Kidney epithelial cell (primary cell): ENCODE results near the gene CHPT1. TPM values are rescaled to one million over a fixed set of nuclear protein-coding genes. Genes with fewer than 3 reads are reported as not detected.
A peak's percentile ranks its signal among the peaks of the same experiment; 100 is the strongest.

Experiments used
- DNase-seq: peaks from one replicate; pipeline ENCODE4 v3.0.0-alpha.2; 2010; ENCODE audit warnings: low read depth
- H3K27me3 ChIP-seq: 2 replicates; pipeline ENCODE4 v1.6.0; 2011; ENCODE audit warnings: low read length; ENCODE audit not compliant: control insufficient read depth, insufficient read depth
- H3K36me3 ChIP-seq: 2 replicates; pipeline ENCODE4 v1.5.1; 2011; ENCODE audit warnings: low read length; ENCODE audit not compliant: control insufficient read depth, insufficient read depth
- H3K4me3 ChIP-seq: 2 replicates; pipeline ENCODE4 v1.5.1; 2011; ENCODE audit warnings: low read depth, mild to moderate bottlenecking, control low read depth, low read length
- total RNA-seq: library from RNA; depleted of rRNA; stranded (reverse); fragments of >200 nt; gene quantifications from 2 replicates; pipeline ENCODE4 v1.2.3, GENCODE V29; 2015
- TF ChIP-seq, protein P1 (sequence below): IDR thresholded peaks from 2 replicates; pipeline ENCODE4 v1.5.1; 2011; ENCODE audit warnings: mild to moderate bottlenecking, moderate library complexity, low read length, control low read depth, inconsistent platforms; ENCODE audit not compliant: insufficient read depth, poor library complexity, severe bottlenecking

CHPT1 gene
- total RNA-seq, 1 donor from 2014 or later = 16.1 TPM

DNA sequence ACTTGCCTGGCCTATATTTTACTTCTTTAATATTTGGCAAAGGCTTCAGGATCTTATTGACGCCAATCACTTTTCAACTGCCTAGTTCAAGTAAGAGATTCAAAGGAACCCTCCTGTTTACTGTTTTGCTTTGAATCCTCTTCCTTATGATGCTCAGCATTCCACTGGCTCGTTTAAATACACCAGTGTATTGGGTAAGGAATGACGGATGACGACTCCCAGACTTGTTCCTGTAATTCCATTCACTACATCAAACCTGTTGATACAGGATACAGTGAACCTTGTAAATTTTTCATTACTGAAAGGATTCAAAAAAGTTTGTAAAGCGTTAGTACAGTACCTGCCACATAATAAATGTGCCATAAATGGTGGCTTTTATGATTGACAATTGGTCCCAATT lies 43.5 kb downstream of the CHPT1 start:
- no peaks in the 10 kb centered on the region for H3K27me3 ChIP-seq
- peaks cover 1% of the 10 kb centered on the region for H3K36me3 ChIP-seq
- H3K4me3 ChIP-seq = no peak overlapping the region
- no peak for DNase-seq
- TF ChIP-seq, protein P1, sequence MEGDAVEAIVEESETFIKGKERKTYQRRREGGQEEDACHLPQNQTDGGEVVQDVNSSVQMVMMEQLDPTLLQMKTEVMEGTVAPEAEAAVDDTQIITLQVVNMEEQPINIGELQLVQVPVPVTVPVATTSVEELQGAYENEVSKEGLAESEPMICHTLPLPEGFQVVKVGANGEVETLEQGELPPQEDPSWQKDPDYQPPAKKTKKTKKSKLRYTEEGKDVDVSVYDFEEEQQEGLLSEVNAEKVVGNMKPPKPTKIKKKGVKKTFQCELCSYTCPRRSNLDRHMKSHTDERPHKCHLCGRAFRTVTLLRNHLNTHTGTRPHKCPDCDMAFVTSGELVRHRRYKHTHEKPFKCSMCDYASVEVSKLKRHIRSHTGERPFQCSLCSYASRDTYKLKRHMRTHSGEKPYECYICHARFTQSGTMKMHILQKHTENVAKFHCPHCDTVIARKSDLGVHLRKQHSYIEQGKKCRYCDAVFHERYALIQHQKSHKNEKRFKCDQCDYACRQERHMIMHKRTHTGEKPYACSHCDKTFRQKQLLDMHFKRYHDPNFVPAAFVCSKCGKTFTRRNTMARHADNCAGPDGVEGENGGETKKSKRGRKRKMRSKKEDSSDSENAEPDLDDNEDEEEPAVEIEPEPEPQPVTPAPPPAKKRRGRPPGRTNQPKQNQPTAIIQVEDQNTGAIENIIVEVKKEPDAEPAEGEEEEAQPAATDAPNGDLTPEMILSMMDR = no peak

DNA sequence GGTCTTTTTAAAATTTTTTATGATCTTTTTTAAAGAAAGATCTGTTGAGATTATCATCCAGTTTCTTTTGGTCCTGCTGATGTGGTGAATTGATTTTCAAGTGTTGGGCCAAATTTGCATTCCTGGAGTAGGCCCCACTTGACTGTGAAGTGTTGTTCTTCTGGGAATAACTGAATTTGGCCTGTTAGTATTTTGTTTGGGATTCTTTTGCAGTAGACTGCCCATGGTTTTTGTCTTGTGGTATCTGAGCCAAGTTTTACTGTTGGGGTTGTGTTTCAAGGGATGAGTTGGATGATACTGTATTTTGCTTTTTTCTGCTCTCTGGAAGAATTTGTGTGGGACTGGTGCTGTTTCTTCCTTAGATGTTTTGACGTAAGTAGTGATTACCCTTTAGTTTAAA lies 45.8 kb downstream of the CHPT1 start:
- Histone ChIP-seq H3K36me3 (peaks cover 1% of the 10 kb centered on the region), H3K27me3 (no peaks in the 10 kb centered on the region), H3K4me3 (no peak overlapping the region)
- DNase-seq = no peak
- TF ChIP-seq, protein P1 = no peak

DNA sequence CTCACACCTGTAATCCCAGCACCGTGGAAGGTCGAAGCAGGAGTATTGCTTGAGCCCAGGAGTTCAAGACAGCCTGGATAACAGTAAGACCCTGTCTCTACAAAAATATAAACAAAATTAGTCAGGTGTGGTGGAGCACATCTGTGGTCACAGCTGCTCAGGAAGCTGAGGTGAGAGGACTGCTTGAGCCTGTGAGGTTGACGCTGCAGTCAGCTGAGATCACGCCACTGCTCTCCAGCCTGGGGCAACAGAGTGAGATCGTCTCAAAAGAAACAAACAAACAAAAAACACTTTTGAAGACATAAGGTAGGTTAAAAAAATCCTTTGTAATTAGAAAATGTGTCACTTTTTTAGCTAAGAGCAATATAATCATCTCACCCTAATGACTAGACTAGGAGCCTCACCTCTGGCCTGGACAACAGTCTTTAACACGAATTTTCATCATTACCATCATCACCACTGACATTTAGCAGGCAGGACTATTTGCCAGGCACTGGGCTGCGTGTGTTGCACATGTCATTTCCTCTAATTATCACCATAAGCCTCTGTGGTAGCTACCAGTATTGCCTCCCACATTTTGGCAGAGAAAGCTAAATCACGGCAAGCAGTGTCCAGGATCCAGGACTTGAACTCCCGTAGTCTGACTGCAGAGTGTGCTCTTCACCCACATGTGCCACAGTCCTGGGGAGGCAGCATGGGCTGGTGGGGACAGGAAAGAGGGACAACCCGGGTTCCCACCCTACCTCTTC lies 46.5 kb downstream of the CHPT1 start:
- Histone ChIP-seq H3K27me3 (no peaks in the 10 kb centered on the region), H3K36me3 (peaks cover 1% of the 10 kb centered on the region)

DNA sequence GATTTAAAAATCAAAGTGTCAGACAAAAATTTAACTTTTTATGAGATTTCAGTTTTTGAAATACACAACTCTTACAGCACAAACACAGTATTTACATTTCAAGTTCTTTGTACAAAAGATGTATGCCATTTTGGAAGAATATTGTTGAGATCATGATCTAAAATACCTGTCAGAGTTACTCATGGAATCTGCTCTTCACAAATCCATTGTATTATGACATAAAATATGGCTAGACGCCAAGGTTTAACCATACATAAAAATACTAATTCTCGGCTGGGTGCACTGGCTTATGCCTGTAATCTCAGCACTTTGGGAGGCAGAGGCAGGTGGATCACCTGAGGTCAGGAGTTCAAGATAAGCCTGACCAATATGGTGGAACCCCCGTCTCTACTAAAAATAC lies 48.0 kb downstream of the CHPT1 start:
- no peak overlapping the region for H3K4me3 ChIP-seq
- no peaks in the 10 kb centered on the region for H3K27me3 ChIP-seq
- TF ChIP-seq, protein P1 = no peak
- H3K36me3 ChIP-seq = peaks cover 2% of the 10 kb centered on the region
- DNase-seq = no peak

More for the DNA sequence above, 46.5 kb downstream of the CHPT1 start:
- peak; percentile 29 for DNase-seq
- no peak overlapping the region for H3K4me3 ChIP-seq
- TF ChIP-seq, protein P1 = no peak

DNA sequence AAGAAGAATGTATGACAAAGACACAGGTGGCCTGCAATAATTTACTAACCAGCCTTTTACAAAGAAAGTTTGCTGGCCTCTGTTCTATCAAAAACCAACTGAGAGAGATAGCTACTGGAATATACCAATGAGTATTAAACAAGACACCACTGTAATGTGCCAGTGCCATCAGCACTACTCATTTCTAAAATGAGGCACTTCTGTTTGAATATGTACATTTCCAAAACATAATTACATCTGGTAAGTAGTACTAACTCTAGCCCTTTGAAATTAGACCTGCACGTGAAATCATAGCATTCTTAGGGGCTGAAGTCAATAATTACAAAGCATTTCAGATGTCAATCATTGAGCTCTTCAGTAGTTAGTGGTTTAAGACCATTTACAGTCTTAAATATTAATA lies 48.8 kb downstream of the CHPT1 start:
- Histone ChIP-seq H3K27me3 (no peaks in the 10 kb centered on the region), H3K4me3 (no peak overlapping the region), H3K36me3 (peaks cover 2% of the 10 kb centered on the region)
- TF ChIP-seq, protein P1 = no peak
- no peak for DNase-seq

DNA sequence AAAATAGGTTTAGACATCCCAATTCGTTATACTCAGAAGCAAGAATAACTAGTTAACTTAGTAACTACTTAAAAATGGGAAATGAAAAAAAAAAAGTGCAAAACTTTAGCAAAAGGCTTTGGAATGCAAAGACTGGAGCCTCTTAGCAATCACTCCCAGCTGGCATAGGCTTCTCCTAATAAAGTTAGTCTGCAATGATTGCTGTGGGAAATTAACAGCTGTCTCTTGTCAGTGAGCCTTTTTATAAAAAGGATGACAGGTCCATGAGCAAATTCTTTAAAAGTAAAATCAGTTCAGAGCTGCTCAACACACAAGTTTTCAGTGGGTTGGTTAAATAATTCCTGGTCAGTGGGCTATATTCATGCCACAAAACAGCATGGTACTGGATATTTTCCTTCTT lies 49.2 kb downstream of the CHPT1 start:
- Histone ChIP-seq H3K27me3 (no peaks in the 10 kb centered on the region), H3K4me3 (no peak overlapping the region), H3K36me3 (peaks cover 2% of the 10 kb centered on the region)
- TF ChIP-seq, protein P1 = no peak
- DNase-seq = no peak
